ENCODE data around the gene OR2J3.

The OR2J3 gene

GRCh38 chr6:29130644-29131043 lies 22.8 kb downstream of the OR2J3 start:
- no peak overlapping the region for H3K4me2 ChIP-seq (ENCODE audit: low read depth, low read length)
- no peaks in the 10 kb centered on the region for H3K4me1 ChIP-seq (ENCODE audit: low read length)
- H3K9me3 ChIP-seq (replicated peaks; ENCODE audit: insufficient read depth, low read length), result no peaks in the 10 kb centered on the region
- no peaks in the 10 kb centered on the region for H3K9me2 ChIP-seq (replicated peaks; ENCODE audit: insufficient read depth, low read length)
- no peaks in the 10 kb centered on the region for H3K36me3 ChIP-seq (replicated peaks; ENCODE audit: insufficient read depth, low read length)
- no peaks in the 10 kb centered on the region for H3F3A ChIP-seq (ENCODE audit: insufficient read depth, low read length)
- H3K9ac ChIP-seq (ENCODE audit: low read length), result no peak overlapping the region
- no peaks in the 10 kb centered on the region for H3K27me3 ChIP-seq (replicated peaks; ENCODE audit: insufficient read depth, low read length)
- TF ChIP-seq EZH2phosphoT487 (IDR thresholded peaks at IDR 0.05; ENCODE audit: low read length), result no peak
- no peak for TF ChIP-seq CTCF (IDR thresholded peaks at IDR 0.05; ENCODE audit: low read length)
- no peak for TF ChIP-seq EZH2 (optimal IDR thresholded peaks at IDR 0.05; ENCODE audit: low read depth, low read length)
- H3K4me3 ChIP-seq (ENCODE audit: low read length), result no peak overlapping the region
- H3K27ac ChIP-seq (ENCODE audit: low read length), result no peak overlapping the region
- H3K79me2 ChIP-seq (ENCODE audit: low read length), result no peaks in the 10 kb centered on the region
- no peak for DNase-seq
- H2AFZ ChIP-seq (ENCODE audit: low read length), result no peak overlapping the region
- no peaks in the 10 kb centered on the region for H4K20me1 ChIP-seq (ENCODE audit: insufficient read depth, low read length)

GRCh38 chr6:29131691-29132090 lies 23.8 kb downstream of the OR2J3 start:
- H3K9me3 ChIP-seq (replicated peaks; ENCODE audit: insufficient read depth, low read length), result no peaks in the 10 kb centered on the region
- no peaks in the 10 kb centered on the region for H4K20me1 ChIP-seq (ENCODE audit: insufficient read depth, low read length)
- no peaks in the 10 kb centered on the region for H3K4me1 ChIP-seq (ENCODE audit: low read length)
- TF ChIP-seq EZH2phosphoT487 (IDR thresholded peaks at IDR 0.05; ENCODE audit: low read length) (no peak), CTCF (IDR thresholded peaks at IDR 0.05; ENCODE audit: low read length) (no peak), EZH2 (optimal IDR thresholded peaks at IDR 0.05; ENCODE audit: low read depth, low read length) (no peak)
- no peaks in the 10 kb centered on the region for H3K79me2 ChIP-seq (ENCODE audit: low read length)
- no peak for DNase-seq
- H2AFZ ChIP-seq (ENCODE audit: low read length), result no peak overlapping the region
- no peak overlapping the region for H3K9ac ChIP-seq (ENCODE audit: low read length)
- H3K27me3 ChIP-seq (replicated peaks; ENCODE audit: insufficient read depth, low read length), result no peaks in the 10 kb centered on the region
- no peak overlapping the region for H3K27ac ChIP-seq (ENCODE audit: low read length)
- H3F3A ChIP-seq (ENCODE audit: insufficient read depth, low read length), result no peaks in the 10 kb centered on the region
- no peak overlapping the region for H3K4me2 ChIP-seq (ENCODE audit: low read depth, low read length)
- H3K9me2 ChIP-seq (replicated peaks; ENCODE audit: insufficient read depth, low read length), result no peaks in the 10 kb centered on the region
- no peaks in the 10 kb centered on the region for H3K36me3 ChIP-seq (replicated peaks; ENCODE audit: insufficient read depth, low read length)
- no peak overlapping the region for H3K4me3 ChIP-seq (ENCODE audit: low read length)

- no peak overlapping the region for H2AFZ ChIP-seq (ENCODE audit: low read length)
- no peak for DNase-seq
- no peaks in the 10 kb centered on the region; the same call in 1 of the 2 replicates for H3K9me3 ChIP-seq (replicated peaks; ENCODE audit: insufficient read depth, low read length)
- H4K20me1 ChIP-seq (ENCODE audit: insufficient read depth, low read length), result no peaks in the 10 kb centered on the region
- no peaks in the 10 kb centered on the region for H3K79me2 ChIP-seq (ENCODE audit: low read length)
- no peak overlapping the region for H3K4me2 ChIP-seq (ENCODE audit: low read depth, low read length)
- no peak overlapping the region for H3K27ac ChIP-seq (ENCODE audit: low read length)
- H3K4me3 ChIP-seq (ENCODE audit: low read length), result no peak overlapping the region
- H3K9ac ChIP-seq (ENCODE audit: low read length), result no peak overlapping the region
- no peaks in the 10 kb centered on the region for H3F3A ChIP-seq (ENCODE audit: insufficient read depth, low read length)
- no peak for TF ChIP-seq EZH2 (optimal IDR thresholded peaks at IDR 0.05; ENCODE audit: low read depth, low read length)
- TF ChIP-seq EZH2phosphoT487 (IDR thresholded peaks at IDR 0.05; ENCODE audit: low read length), result no peak
- no peak for TF ChIP-seq CTCF (IDR thresholded peaks at IDR 0.05; ENCODE audit: low read length)
- no peaks in the 10 kb centered on the region for H3K36me3 ChIP-seq (replicated peaks; ENCODE audit: insufficient read depth, low read length)
- H3K4me1 ChIP-seq (ENCODE audit: low read length), result no peaks in the 10 kb centered on the region
- no peaks in the 10 kb centered on the region for H3K9me2 ChIP-seq (replicated peaks; ENCODE audit: insufficient read depth, low read length)
- H3K27me3 ChIP-seq (replicated peaks; ENCODE audit: insufficient read depth, low read length), result no peaks in the 10 kb centered on the region
These were observed 29.9 kb downstream of the OR2J3 start for GRCh38 chr6:29137724-29138123.
